Measurements from ENCODE around the gene ZNF579.

DNA sequence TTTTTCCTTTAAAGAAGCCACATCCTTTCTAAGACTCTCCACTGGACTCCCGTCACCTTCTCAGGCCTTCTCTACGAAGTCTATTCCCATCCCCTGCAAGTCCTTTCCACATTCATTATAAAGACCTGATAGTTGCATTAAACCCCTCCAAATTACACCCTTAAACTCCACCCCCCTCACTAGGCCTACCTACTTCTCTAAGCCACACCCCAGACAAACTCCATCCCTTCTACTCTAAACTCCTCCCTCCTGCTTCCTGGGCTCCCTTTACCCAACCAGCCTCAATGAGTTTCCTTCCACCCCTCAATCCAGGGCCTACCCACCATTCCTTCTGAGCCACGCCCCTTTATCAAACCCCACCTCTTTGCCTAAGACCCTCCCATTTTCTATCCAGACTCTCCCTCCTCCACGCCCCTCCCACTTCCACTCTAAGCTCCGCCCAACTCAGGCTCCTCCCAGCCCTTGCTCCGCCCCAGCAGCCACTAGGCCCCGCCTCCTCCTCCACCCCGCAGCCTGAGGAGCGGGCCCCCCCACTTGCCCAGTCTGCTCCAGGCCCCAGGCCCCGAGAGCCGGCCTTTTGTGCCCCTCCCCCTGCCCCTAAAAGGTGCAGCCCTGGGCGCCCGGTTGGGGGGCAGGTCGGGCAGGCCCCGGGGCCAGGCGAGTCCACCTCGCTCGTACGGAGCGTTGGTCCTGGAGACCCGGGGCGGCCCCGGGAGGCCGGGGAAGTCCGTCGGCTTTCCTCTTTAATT lies 18.2 kb upstream of the ZNF579 start:
- TF ChIP-seq, protein P1, sequence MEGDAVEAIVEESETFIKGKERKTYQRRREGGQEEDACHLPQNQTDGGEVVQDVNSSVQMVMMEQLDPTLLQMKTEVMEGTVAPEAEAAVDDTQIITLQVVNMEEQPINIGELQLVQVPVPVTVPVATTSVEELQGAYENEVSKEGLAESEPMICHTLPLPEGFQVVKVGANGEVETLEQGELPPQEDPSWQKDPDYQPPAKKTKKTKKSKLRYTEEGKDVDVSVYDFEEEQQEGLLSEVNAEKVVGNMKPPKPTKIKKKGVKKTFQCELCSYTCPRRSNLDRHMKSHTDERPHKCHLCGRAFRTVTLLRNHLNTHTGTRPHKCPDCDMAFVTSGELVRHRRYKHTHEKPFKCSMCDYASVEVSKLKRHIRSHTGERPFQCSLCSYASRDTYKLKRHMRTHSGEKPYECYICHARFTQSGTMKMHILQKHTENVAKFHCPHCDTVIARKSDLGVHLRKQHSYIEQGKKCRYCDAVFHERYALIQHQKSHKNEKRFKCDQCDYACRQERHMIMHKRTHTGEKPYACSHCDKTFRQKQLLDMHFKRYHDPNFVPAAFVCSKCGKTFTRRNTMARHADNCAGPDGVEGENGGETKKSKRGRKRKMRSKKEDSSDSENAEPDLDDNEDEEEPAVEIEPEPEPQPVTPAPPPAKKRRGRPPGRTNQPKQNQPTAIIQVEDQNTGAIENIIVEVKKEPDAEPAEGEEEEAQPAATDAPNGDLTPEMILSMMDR (IDR thresholded peaks at IDR 0.05): no peak
- no peak for TF ChIP-seq EZH2phosphoT487 (IDR thresholded peaks at IDR 0.05)
- TF ChIP-seq EZH2 (IDR thresholded peaks at IDR 0.05): no peak

All from neural progenitor cell (in vitro differentiated cells).